SK-N-SH (cell line): ENCODE results near the gene HDAC4. TPM values are rescaled to one million over a fixed set of nuclear protein-coding genes. Genes with fewer than 3 reads are reported as not detected.

Experiments used
- CTCF ChIA-PET: fragments of 300-600, 350-600 bp; formaldehyde crosslinking; extraction: SDS; loops from one replicate; lab custom pipeline; 2021; lab: Yijun Ruan, JAX
- POLR2A ChIA-PET: fragments of 350-600 bp; sonication (Branson Sonifier 250); formaldehyde crosslinking; extraction: SDS; loops from one replicate; lab custom pipeline; 2020; ENCODE audit warnings: antibody characterized with exemption, inconsistent platforms; lab: Yijun Ruan, JAX
- DNase-seq: peaks from one replicate; pipeline ENCODE4 v3.0.0; 2012
- H2AFZ ChIP-seq: fragments of 200-600 bp; sonication (generic); 2 replicates; pipeline ENCODE4 v1.8.1; 2016; ENCODE audit warnings: antibody characterized with exemption, mild to moderate bottlenecking, low read depth
- H3F3A ChIP-seq: fragments of 200-600 bp; sonication (generic); replicated peaks from 2 replicates; pipeline ENCODE3; 2016; ENCODE audit warnings: antibody characterized with exemption, mild to moderate bottlenecking; ENCODE audit not compliant: insufficient read depth
- H3K27ac ChIP-seq, 2 experiments: fragments of 200-500 bp in 1 of 2; fragments of 200-600 bp in 1 of 2; sonication (Bioruptor generic) in 1 of 2; sonication (generic), shearing (Covaris generic) in 1 of 2; 2 replicates each; pipeline versions ENCODE4 v1.5.1 to v1.6.1; 2014 to 2016; ENCODE audit warnings: low read depth in 2 of 2, inconsistent platforms in 1 of 2, low read length in 1 of 2, mild to moderate bottlenecking in 1 of 2, mixed read lengths in 1 of 2
- H3K27me3 ChIP-seq: fragments of 200-600 bp; sonication (generic), shearing (Covaris generic); 2 replicates; pipeline ENCODE4 v1.6.1; 2016; ENCODE audit warnings: mixed run types; ENCODE audit not compliant: insufficient read depth
- H3K36me3 ChIP-seq, 2 experiments: fragments of 200-500 bp in 1 of 2; fragments of 200-600 bp in 1 of 2; sonication (Bioruptor generic) in 1 of 2; sonication (generic) in 1 of 2; replicated peaks in 1 of 2; 2 replicates each; pipeline versions ENCODE3 to v1.5.1; 2014 to 2016; ENCODE audit warnings: low read length in 1 of 2, mild to moderate bottlenecking in 1 of 2; ENCODE audit not compliant: insufficient read depth in 2 of 2, control insufficient read depth in 1 of 2
- H3K4me1 ChIP-seq, 2 experiments: fragments of 200-500 bp in 1 of 2; fragments of 200-600 bp in 1 of 2; sonication (Bioruptor generic) in 1 of 2; sonication (generic), shearing (Covaris generic) in 1 of 2; 2 replicates each; pipeline versions ENCODE4 v1.5.1 to v1.6.1; 2014 to 2016; ENCODE audit warnings: low read depth in 1 of 2, low read length in 1 of 2, mixed run types in 1 of 2; ENCODE audit not compliant: insufficient read depth in 2 of 2, control insufficient read depth in 1 of 2
- H3K4me2 ChIP-seq: fragments of 200-600 bp; sonication (generic), shearing (Covaris generic); 2 replicates; pipeline ENCODE4 v1.6.1; 2017; ENCODE audit warnings: mixed run types
- H3K4me3 ChIP-seq, 2 experiments: fragments of 200-500 bp in 1 of 2; fragments of 200-600 bp in 1 of 2; sonication (Bioruptor generic) in 1 of 2; sonication (generic), shearing (Covaris generic) in 1 of 2; 2 replicates each; pipeline versions ENCODE4 v1.5.1 to v1.8.1; 2014 to 2016; ENCODE audit warnings: low read depth in 2 of 2, inconsistent platforms in 1 of 2, low read length in 1 of 2, mild to moderate bottlenecking in 1 of 2, mixed read lengths in 1 of 2, moderate library complexity in 1 of 2
- H3K79me2 ChIP-seq: fragments of 200-600 bp; sonication (generic); 2 replicates; pipeline ENCODE4 v1.8.1; 2017; ENCODE audit warnings: mild to moderate bottlenecking; ENCODE audit not compliant: insufficient read depth
- H3K9ac ChIP-seq: fragments of 200-600 bp; sonication (generic); 2 replicates; pipeline ENCODE4 v1.6.1; 2017; ENCODE audit warnings: mixed run types
- H3K9me2 ChIP-seq: fragments of 200-600 bp; sonication (generic); 2 replicates; pipeline ENCODE4 v1.6.1; 2017; ENCODE audit warnings: mixed run types
- H3K9me3 ChIP-seq: fragments of 200-600 bp; sonication (generic); 2 replicates; pipeline ENCODE4 v1.6.1; 2017; ENCODE audit warnings: mixed run types, mild to moderate bottlenecking, moderate library complexity
- H4K20me1 ChIP-seq: fragments of 200-600 bp; sonication (generic); 2 replicates; pipeline ENCODE4 v1.6.1; 2017; ENCODE audit warnings: mild to moderate bottlenecking, mixed run types; ENCODE audit not compliant: insufficient read depth
- CHD2 ChIP-seq: fragments of 150-350 bp; IDR thresholded peaks from 2 replicates; pipeline ENCODE4 v1.6.1; 2018; ENCODE audit warnings: low read length; ENCODE audit not compliant: partially characterized antibody
- ELF1 ChIP-seq: IDR thresholded peaks from 2 replicates; pipeline ENCODE4 v1.4.0; 2012
- EP300 ChIP-seq, 2 experiments: IDR thresholded peaks; 2 replicates each; pipeline versions ENCODE4 v1.4.0 to v1.6.1; 2012; ENCODE audit warnings: borderline replicate concordance in 1 of 2, low read depth in 1 of 2, low read length in 1 of 2
- EZH2phosphoT487 ChIP-seq: fragments of 200-600 bp; sonication (generic); IDR thresholded peaks from 2 replicates; pipeline ENCODE4 v1.6.1; 2017; ENCODE audit warnings: low read depth, mixed run types, mild to moderate bottlenecking, antibody characterized with exemption, moderate library complexity, borderline replicate concordance
- FOSL2 ChIP-seq: IDR thresholded peaks from 2 replicates; pipeline ENCODE4 v1.4.0; 2012; ENCODE audit warnings: low read depth, mild to moderate bottlenecking, moderate library complexity, borderline replicate concordance
- GATA2 ChIP-seq: sonication (generic); formaldehyde crosslinking; IDR thresholded peaks from 2 replicates; pipeline ENCODE4 v1.5.0; 2020; ENCODE audit warnings: mild to moderate bottlenecking, missing genetic modification reagents
- JUND ChIP-seq: IDR thresholded peaks from 2 replicates; pipeline ENCODE4 v1.4.0; 2012
- MXI1 ChIP-seq: IDR thresholded peaks from 2 replicates; pipeline ENCODE4 v1.6.1; 2012; ENCODE audit warnings: mild to moderate bottlenecking, low read depth, low read length, improper control_type of control experiment
- NFIC ChIP-seq: IDR thresholded peaks from 2 replicates; pipeline ENCODE4 v1.4.0; 2012; ENCODE audit warnings: borderline replicate concordance
- RAD21 ChIP-seq: IDR thresholded peaks from 2 replicates; pipeline ENCODE4 v1.6.1; 2012; ENCODE audit warnings: mild to moderate bottlenecking, low read length
- RFX5 ChIP-seq: IDR thresholded peaks from 2 replicates; pipeline ENCODE4 v1.6.1; 2012; ENCODE audit warnings: mild to moderate bottlenecking, improper control_type of control experiment, low read length
- RXRA ChIP-seq: IDR thresholded peaks from 2 replicates; pipeline ENCODE4 v1.4.0; 2012; ENCODE audit warnings: low read depth, mild to moderate bottlenecking, borderline replicate concordance
- SIN3A ChIP-seq: IDR thresholded peaks from 2 replicates; pipeline ENCODE4 v1.6.1; 2012; ENCODE audit warnings: low read depth, mild to moderate bottlenecking, low read length, moderate library complexity, borderline replicate concordance
- TAF1 ChIP-seq: IDR thresholded peaks from 2 replicates; pipeline ENCODE4 v1.6.1; 2012; ENCODE audit warnings: low read depth, mild to moderate bottlenecking, low read length, moderate library complexity, borderline replicate concordance
- TCF12 ChIP-seq: IDR thresholded peaks from 2 replicates; pipeline ENCODE4 v1.4.0; 2012
- WGBS: methylation state at CpG from one replicate; pipeline ENCODE4 v1.1.6; 2017; ENCODE audit warnings: low lambda C conversion rate; 5-methylcytosine and 5-hydroxymethylcytosine counted together
- polyA plus RNA-seq, 3 experiments: library from polyadenylated mRNA; depleted of rRNA; stranded (reverse); fragments of >200 nt; gene quantifications; 2 replicates each; pipeline ENCODE4 v1.2.3, GENCODE V29; 2012
- TF ChIP-seq, protein P1 (sequence below): IDR thresholded peaks from 2 replicates; pipeline ENCODE4 v1.4.0; 2012; ENCODE audit warnings: low read depth
- TF ChIP-seq, protein P2 (sequence below): fragments of 150-350 bp; IDR thresholded peaks from 2 replicates; pipeline ENCODE4 v1.6.1; 2017; ENCODE audit warnings: antibody characterized with exemption, low read length, low read depth, borderline replicate concordance
- TF ChIP-seq, protein P3 (sequence below): IDR thresholded peaks from 2 replicates; pipeline ENCODE4 v1.4.0; 2012; ENCODE audit warnings: low read depth, borderline replicate concordance

Gene HDAC4
- polyA plus RNA-seq, 1 of the 3 experiments (the other 2 are of a cell fraction), result 5.5 TPM

DNA sequence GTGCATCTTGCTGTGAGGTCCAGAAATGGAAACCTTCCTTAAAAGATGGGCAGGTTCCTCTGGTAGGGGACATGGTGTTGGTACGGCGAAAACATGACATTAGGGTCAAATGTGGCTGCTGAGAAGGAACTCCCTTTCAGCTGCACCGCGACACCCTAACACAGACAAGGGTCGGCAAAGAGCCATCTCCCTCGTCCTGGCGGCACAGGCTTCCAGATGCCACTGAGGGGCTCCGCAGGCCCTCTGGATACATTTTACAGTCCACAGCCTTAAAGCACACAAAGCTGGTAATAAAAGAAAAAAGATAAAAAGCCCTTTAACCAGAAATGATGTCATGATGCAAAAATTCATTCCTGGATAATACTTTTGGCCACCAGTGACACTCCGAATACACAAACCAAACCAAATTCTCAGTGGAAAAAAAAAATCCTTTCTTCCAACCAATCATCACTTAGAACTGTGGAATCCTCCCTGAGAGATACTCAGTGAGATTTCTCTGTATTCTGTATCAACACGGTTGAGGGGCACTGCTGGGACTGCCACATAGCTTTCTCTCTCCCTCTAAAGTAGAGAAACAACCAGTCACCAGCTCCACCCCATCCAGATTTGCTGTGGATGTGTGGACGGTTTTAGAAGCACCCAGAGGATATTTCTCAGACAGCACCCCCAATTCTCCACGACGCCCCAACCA is 174.8 kb downstream of the HDAC4 start:
- peaks cover 13 to 76% of the 10 kb centered on the region in 2 experiments for H3K4me1 ChIP-seq
- POLR2A ChIA-PET, result no interaction called here

DNA sequence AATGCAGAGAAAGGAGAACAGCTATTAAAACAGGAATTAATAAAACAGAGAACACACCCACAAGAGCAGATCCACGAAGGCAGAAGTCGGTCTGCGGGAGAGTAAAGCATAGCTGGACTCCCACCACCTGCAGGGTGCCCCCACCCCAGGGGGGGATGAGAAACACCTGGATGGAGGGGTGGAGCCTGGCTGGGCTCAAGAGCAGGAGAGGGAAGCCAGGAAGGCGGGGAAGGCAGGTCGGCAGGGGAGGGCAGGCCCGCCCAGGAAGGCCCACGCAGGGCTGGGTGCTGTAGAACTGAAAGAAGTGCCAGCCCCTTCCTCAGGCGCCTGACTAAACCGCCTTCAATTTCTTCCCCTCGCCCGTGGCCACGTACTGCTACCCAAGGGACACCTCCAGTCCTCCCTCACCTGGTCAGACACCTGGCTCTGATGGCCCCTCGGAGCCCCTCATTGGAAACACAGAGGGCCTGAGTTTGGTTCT is 175.4 kb downstream of the HDAC4 start:
- Histone ChIP-seq H3K9me3 (no peaks in the 10 kb centered on the region), H4K20me1 (no peaks in the 10 kb centered on the region), H3K4me2 (peak overlapping the region; percentile 27; the same call in 1 of the 2 replicates), H3K79me2 (0 out of 2 replicates have a peak, but pooled peaks cover 2% of the 10 kb centered on the region), H3K9ac (no peak overlapping the region), H3K27me3 (no peaks in the 10 kb centered on the region), H3K36me3 (no peaks in the 10 kb centered on the region), H2AFZ (no peak overlapping the region), H3F3A (no peaks in the 10 kb centered on the region), H3K4me1 (peaks cover 13 to 70% of the 10 kb centered on the region in 2 experiments), H3K27ac (peak overlapping the region in 1 of 2 experiments; percentile 51; a peak in 1 of 4 replicates), H3K9me2 (no peaks in the 10 kb centered on the region), H3K4me3 (no peak overlapping the region)
- ChIA-PET POLR2A (no interaction called here), CTCF (interaction anchor here (0.8 to 1.7 kb wide), 3 partner anchors 13 to 17 kb away, joined by 3 to 4 read pairs (median 3); no protein-coding TSS in a partner anchor)
- WGBS, result over 99% methylated on average over 9 of the region's 13 CpGs
- DNase-seq, result no peak
- TF ChIP-seq RAD21 (no peak), RXRA (no peak), JUND (no peak), EZH2phosphoT487 (no peak)

More for the DNA sequence above, 174.8 kb downstream of the HDAC4 start:
- H3K4me2 ChIP-seq, result peak overlapping the region; percentile 27
- H3K27ac ChIP-seq, result peak overlapping the region in 1 of 2 experiments; percentile 93; a peak in 2 of 4 replicates
- CTCF ChIA-PET, result interaction anchor here (1.7 kb wide), 1 partner anchor 17 kb away, joined by 4 read pairs; no protein-coding TSS in a partner anchor
- no peaks in the 10 kb centered on the region for H3K27me3 ChIP-seq
- H3K4me3 ChIP-seq, result no peak overlapping the region
- no peak overlapping the region for H3K9ac ChIP-seq
- TF ChIP-seq RAD21 (peak; percentile 38), CHD2 (no peak), ELF1 (no peak), FOSL2 (no peak), TAF1 (no peak), TCF12 (peak; percentile 40; the same call in 1 of the 2 replicates)
- H3F3A ChIP-seq, result no peaks in the 10 kb centered on the region
- 0 out of 2 replicates have a peak, but pooled peaks cover 2% of the 10 kb centered on the region for H3K79me2 ChIP-seq
- DNase-seq, result no peak
- no peaks in the 10 kb centered on the region for H3K36me3 ChIP-seq
- no peaks in the 10 kb centered on the region for H3K9me2 ChIP-seq
- WGBS, result 83% methylated on average over 13 of the region's 13 CpGs
- no peaks in the 10 kb centered on the region for H4K20me1 ChIP-seq
- no peaks in the 10 kb centered on the region for H3K9me3 ChIP-seq
- H2AFZ ChIP-seq, result no peak overlapping the region

DNA sequence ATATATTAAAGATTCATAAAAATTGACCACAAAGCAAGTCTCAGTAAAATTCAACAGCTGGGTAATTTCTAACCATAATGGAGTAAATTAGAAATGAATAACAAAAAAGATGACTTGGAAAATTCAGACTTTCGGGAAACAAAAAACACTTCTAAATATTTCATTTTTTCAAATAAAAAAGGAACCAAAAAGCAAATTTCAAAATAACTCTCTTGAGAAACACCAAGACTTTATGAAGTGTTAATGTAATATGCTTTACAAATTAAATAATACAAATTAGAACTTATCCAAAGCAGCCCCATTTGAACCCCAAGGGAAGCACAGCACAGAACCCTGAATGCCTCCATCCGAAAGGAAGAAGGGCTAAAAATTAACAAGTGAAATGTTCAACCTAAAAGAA is 175.9 kb downstream of the HDAC4 start:
- DNase-seq, result no peak
- POLR2A ChIA-PET, result no interaction called here
- H3K9ac ChIP-seq, result no peak overlapping the region
- TF ChIP-seq TAF1, result no peak
- TF ChIP-seq SIN3A, result no peak
- TF ChIP-seq, protein P1, sequence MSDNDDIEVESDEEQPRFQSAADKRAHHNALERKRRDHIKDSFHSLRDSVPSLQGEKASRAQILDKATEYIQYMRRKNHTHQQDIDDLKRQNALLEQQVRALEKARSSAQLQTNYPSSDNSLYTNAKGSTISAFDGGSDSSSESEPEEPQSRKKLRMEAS, result no peak
- TF ChIP-seq, protein P2, sequence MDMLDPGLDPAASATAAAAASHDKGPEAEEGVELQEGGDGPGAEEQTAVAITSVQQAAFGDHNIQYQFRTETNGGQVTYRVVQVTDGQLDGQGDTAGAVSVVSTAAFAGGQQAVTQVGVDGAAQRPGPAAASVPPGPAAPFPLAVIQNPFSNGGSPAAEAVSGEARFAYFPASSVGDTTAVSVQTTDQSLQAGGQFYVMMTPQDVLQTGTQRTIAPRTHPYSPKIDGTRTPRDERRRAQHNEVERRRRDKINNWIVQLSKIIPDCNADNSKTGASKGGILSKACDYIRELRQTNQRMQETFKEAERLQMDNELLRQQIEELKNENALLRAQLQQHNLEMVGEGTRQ, result no peak
- no peak for TF ChIP-seq RFX5
- TF ChIP-seq EZH2phosphoT487, result no peak
- no peak for TF ChIP-seq MXI1
- no peak for TF ChIP-seq NFIC
- TF ChIP-seq, protein P3, sequence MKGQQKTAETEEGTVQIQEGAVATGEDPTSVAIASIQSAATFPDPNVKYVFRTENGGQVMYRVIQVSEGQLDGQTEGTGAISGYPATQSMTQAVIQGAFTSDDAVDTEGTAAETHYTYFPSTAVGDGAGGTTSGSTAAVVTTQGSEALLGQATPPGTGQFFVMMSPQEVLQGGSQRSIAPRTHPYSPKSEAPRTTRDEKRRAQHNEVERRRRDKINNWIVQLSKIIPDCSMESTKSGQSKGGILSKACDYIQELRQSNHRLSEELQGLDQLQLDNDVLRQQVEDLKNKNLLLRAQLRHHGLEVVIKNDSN, result no peak
- TF ChIP-seq FOSL2, result no peak
- TF ChIP-seq GATA2 (CRISPR knock-in tag), result no peak
- no peak for TF ChIP-seq EP300 (IDR thresholded peaks at IDR 0.05; ENCODE audit: borderline replicate concordance in 1 of 2, low read depth in 1 of 2, low read length in 1 of 2)
- no peaks in the 10 kb centered on the region for H3K9me2 ChIP-seq
- 94% methylated on average over 2 of the region's 2 CpGs for WGBS
- no peak overlapping the region for H2AFZ ChIP-seq
- peaks cover 13 to 66% of the 10 kb centered on the region in 2 experiments for H3K4me1 ChIP-seq
- H3K4me2 ChIP-seq, result no peak overlapping the region
- no peaks in the 10 kb centered on the region for H3K27me3 ChIP-seq
- no peak overlapping the region for H3K4me3 ChIP-seq
- H4K20me1 ChIP-seq, result no peaks in the 10 kb centered on the region
- no peaks in the 10 kb centered on the region for H3K36me3 ChIP-seq
- no peaks in the 10 kb centered on the region for H3K9me3 ChIP-seq
- H3K27ac ChIP-seq, result no peak overlapping the region; a peak in 1 of 4 replicates
- 0 out of 2 replicates have a peak, but pooled peaks cover 2% of the 10 kb centered on the region for H3K79me2 ChIP-seq
- CTCF ChIA-PET, result interaction anchor here (0.8 to 1.7 kb wide), 3 partner anchors 12 to 16 kb away, joined by 3 to 4 read pairs (median 3); no protein-coding TSS in a partner anchor
- H3F3A ChIP-seq, result no peaks in the 10 kb centered on the region
